Skeletal muscle tissue (tissue), 4 donors: ENCODE measurements around the gene RERE. TPM values are rescaled to one million over a fixed set of nuclear protein-coding genes. Genes with fewer than 3 reads are reported as not detected.
"Not testable (repeated sequence)": the region's sequence is repeated elsewhere in the genome, so short reads cannot be mapped to it uniquely, and the experiment has no call there.

Source experiments
- H3K27ac ChIP-seq: one replicate; pipeline ENCODE4 v1.7.0; 2013; ENCODE audit warnings: mild to moderate bottlenecking, low read depth, low read length, inconsistent platforms
- H3K27me3 ChIP-seq, 3 donors: one replicate each; pipeline ENCODE4 v1.7.0; 2013; ENCODE audit warnings: low read length in 3 of 3; ENCODE audit not compliant: control insufficient read depth in 3 of 3, insufficient read depth in 3 of 3
- H3K36me3 ChIP-seq, 3 donors: one replicate each; pipeline ENCODE4 v1.7.0; 2013; ENCODE audit warnings: low read length in 3 of 3; ENCODE audit not compliant: control insufficient read depth in 3 of 3, insufficient read depth in 3 of 3
- H3K4me1 ChIP-seq, 3 donors: one replicate each; pipeline ENCODE4 v1.7.0; 2013; ENCODE audit warnings: low read length in 3 of 3, mild to moderate bottlenecking in 3 of 3; ENCODE audit not compliant: control insufficient read depth in 3 of 3, insufficient read depth in 3 of 3
- H3K4me3 ChIP-seq, 3 donors: one replicate each; pipeline ENCODE4 v1.7.0; 2013; ENCODE audit warnings: low read length in 3 of 3
- H3K9ac ChIP-seq, 3 donors: one replicate each; pipeline ENCODE4 v1.7.0; 2013; ENCODE audit warnings: low read length in 3 of 3, mild to moderate bottlenecking in 3 of 3, moderate library complexity in 2 of 3, low read depth in 1 of 3
- H3K9me3 ChIP-seq, 3 donors: one replicate each; pipeline ENCODE4 v1.7.0; 2013; ENCODE audit warnings: low read length in 3 of 3; ENCODE audit not compliant: control insufficient read depth in 3 of 3
- total RNA-seq: library from RNA; depleted of rRNA; stranded (reverse); fragments of >200 nt; gene quantifications from one replicate; pipeline ENCODE4 v1.2.3, GENCODE V29; 2014
- donor health status: Osteomylitis.

Gene RERE
- total RNA-seq, 1 donor from 2014 or later, result 212 TPM

DNA sequence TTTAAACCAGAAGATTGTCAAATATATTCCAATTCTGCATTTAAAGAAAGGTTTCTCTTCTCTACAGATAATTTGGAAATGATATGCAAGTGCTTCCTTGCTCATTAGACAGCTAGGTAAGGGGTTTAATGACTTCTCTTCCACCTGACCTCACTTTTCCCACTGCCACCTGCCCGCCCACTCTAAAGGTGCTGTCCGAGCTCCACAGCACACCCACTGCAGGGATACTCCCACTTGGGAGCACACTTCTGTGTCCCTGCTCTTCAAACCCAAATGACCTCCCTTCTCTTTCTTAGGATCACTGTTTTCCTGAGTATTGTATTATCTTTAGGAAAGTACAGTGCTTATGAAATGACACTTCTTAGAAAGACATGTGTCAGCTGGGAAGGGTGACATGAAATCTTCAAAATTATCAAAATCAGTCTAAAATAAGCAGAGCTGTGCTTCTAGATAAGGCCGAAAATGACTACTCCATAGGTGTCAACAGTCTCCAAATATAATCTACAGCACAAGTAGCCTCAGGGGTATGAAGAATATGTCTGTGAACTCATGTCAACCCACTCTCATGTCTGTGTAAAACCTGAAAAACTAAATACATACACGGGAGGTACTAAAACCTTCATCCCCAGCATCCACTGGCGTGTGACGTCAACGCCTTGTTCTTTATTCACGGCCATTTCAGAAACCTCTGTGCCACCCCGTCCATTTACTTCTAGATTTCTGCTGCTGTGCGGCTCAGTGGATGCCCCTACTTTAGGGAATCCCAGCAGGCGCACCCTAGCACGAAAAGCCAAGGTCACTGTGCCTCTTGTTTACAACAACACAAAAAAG lies 428.5 kb downstream of the RERE start:
- no peaks in the 10 kb centered on the region for H3K27me3 ChIP-seq
- no peak overlapping the region for H3K4me3 ChIP-seq
- H3K36me3 ChIP-seq, result peaks cover 12 to 13% (median 13%) of the 10 kb centered on the region in 3 donors
- H3K9ac ChIP-seq, result no peak overlapping the region
- H3K27ac ChIP-seq, result no peak overlapping the region
- no peaks in the 10 kb centered on the region for H3K9me3 ChIP-seq
- peaks cover 34 to 60% (median 44%) of the 10 kb centered on the region in 3 donors for H3K4me1 ChIP-seq

DNA sequence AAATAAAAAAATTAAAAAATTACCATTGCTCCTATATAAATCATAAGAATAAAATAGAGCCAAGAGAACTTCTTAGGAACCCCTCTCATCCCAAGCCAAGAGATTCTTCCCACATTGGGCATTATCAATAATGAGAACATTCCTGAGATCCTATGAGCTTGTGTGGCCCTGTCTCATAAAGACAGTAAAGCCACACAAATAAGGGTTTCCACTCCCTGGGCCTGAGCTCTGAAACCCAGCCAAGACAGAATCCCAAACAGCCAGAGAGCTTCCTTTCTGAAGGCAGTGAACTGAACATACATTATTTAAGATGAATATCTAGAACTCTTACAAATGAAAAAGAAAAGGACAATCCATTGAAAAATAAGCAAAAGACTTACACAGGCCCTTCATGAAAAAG lies 431.2 kb downstream of the RERE start:
- no peaks in the 10 kb centered on the region for H3K9me3 ChIP-seq
- peak overlapping the region; percentile 5 for H3K27ac ChIP-seq
- peaks cover 12 to 13% (median 13%) of the 10 kb centered on the region in 3 donors for H3K36me3 ChIP-seq
- peaks cover 44 to 71% (median 52%) of the 10 kb centered on the region in 3 donors for H3K4me1 ChIP-seq
- no peak overlapping the region for H3K9ac ChIP-seq
- no peak overlapping the region for H3K4me3 ChIP-seq
- no peaks in the 10 kb centered on the region for H3K27me3 ChIP-seq

DNA sequence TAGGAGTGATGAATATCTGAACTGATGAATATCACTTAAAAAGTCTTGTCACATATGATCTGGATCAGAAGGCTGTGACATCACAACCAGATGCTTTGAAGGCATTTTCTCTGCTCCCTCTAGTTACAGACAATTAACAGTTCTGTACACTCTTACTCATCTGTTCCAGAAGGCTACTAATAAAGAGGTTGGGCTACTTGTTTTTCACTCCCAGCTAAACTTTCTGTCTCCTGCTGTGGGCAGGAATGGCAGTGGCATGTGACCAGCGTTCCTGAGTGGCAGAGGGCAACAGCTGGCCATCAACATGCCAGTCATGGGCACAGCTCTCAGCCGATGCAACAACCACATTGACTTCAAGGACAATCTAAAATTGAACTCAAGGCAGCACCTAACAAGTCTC lies 432.9 kb downstream of the RERE start:
- Histone ChIP-seq H3K4me1 (peaks cover 59 to 73% (median 68%) of the 10 kb centered on the region in 3 donors), H3K9me3 (no peaks in the 10 kb centered on the region), H3K27ac (peak overlapping the region; percentile 73), H3K36me3 (peaks cover 7 to 14% (median 8%) of the 10 kb centered on the region in 3 donors), H3K27me3 (no peaks in the 10 kb centered on the region), H3K9ac (peak overlapping the region in 1 of 3 donors; percentile 47), H3K4me3 (peak overlapping the region in 2 of 3 donors; percentile 17 to 32)

DNA sequence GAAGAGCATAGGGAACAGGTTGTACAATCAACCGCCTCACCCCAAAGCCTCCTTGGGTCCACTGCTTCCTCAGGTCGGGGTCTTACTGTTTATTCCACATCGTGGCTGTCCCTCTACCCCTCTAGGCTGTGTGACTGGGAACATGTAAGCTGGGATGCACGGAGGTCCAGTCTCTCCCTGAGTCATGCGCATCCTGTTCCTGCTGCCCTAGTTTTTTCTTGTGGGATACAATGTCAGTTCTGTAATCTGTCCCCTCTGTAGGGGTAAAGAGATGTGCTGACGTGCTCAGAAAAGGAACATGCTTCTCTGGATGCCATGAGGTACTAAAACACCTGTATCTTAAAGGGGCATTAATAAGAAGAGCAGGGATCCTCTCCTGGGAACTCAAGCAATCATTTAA lies 433.4 kb downstream of the RERE start:
- Histone ChIP-seq H3K4me1 (peaks cover 63 to 76% (median 73%) of the 10 kb centered on the region in 3 donors), H3K9me3 (no peaks in the 10 kb centered on the region), H3K27ac (peak overlapping the region; percentile 73), H3K4me3 (no peak overlapping the region), H3K27me3 (no peaks in the 10 kb centered on the region), H3K9ac (no peak overlapping the region), H3K36me3 (peaks cover 3 to 9% (median 4%) of the 10 kb centered on the region in 3 donors)

DNA sequence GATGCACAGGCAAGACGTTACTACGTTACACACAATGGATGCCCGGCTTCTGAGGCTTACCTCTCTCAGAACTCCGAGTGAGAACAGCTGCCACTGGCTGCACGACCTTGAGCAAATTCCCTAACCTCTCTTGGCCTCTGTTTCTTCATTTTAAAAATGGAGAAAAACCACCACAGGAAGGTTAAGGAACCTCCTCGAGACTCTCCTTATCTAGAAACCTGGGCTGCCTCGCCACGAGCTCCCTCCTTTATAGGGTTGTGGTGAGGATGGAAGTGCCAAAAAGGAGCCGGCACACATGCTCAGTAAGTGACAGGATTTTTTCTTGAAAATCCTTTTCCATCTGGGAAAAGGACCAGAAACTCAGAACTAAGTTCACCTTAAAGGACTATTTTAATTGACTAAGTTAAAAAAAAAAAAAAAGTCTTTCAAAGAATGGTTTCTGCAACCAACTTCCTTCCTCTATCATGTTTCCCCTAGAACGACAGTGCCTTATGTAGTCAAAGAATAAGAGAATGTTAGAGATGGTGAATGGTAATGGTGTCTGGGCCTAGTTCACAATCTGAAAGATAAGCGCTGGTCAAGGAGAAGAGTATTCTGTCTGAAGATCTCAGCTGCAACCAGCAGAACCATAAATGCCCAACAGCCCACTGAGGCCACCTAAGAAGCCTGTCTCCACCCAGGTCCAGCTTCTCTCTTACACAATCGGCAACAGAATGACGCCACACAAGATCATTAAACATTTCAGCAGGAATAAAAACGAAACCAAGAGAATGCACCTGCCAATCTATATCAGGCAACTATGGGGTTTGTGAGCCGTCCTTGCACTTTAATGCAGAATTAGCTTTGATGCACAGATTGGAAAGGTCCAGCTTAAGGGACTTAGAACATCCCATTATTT lies 434.6 kb downstream of the RERE start:
- no peaks in the 10 kb centered on the region for H3K9me3 ChIP-seq
- peaks cover 76 to 85% (median 85%) of the 10 kb centered on the region in 3 donors for H3K4me1 ChIP-seq
- H3K27ac ChIP-seq, result peak overlapping the region; percentile 21
- no peaks in the 10 kb centered on the region for H3K27me3 ChIP-seq
- H3K4me3 ChIP-seq, result no peak overlapping the region
- peaks cover 0 to 7% (median 2%) of the 10 kb centered on the region in 3 donors for H3K36me3 ChIP-seq
- no peak overlapping the region for H3K9ac ChIP-seq

DNA sequence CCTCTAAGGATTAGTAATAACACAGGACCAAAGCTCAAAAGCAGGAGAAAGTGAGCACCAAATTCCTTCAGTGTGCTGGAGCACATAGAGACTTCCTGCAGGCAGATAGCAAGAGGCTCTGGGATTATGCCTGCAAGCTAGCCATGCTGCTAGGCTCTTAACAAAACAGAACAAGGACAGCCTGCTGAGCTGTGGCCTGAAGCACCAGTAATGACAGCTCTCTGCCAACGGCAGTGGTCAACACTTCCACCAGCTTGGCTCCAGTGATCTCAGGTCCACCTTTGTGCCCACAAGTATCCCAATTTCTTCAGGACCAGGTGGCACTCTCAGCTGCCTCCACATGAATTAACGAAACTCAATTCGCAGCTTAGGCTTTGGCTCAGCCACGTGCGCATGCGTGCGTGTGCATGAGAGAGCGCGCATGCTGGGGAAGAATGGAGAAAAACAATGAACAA lies 435.4 kb downstream of the RERE start:
- no peaks in the 10 kb centered on the region for H3K27me3 ChIP-seq
- H3K27ac ChIP-seq, result peak overlapping the region; percentile 21
- H3K4me1 ChIP-seq, result peaks cover 82 to 88% (median 84%) of the 10 kb centered on the region in 3 donors
- H3K9me3 ChIP-seq, result no peaks in the 10 kb centered on the region
- peak overlapping the region in 1 of 3 donors; percentile 1 for H3K9ac ChIP-seq
- H3K36me3 ChIP-seq, result peaks cover 0 to 7% (median 2%) of the 10 kb centered on the region in 3 donors
- H3K4me3 ChIP-seq, result peak overlapping the region in 1 of 3 donors; percentile 37

DNA sequence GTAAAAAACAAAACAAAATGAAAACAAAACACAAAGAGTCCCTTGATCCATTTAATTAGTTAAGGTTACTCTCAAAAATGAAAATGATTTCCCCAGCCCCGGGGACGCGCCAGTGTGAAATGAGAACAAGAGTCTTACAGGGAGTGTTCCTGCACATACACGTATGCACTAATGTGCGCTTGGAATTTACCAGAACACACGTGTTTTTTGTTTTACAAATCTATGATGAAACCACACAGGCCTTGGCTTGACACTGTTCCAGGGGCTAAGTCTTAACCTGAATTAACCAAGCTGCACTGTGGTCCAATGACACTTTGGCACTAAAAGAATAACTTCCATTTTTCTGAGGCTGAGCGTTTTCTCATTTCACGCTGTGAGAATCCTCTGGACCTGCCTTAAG lies 435.8 kb downstream of the RERE start:
- H3K36me3 ChIP-seq, result peaks cover 0 to 7% (median 2%) of the 10 kb centered on the region in 3 donors
- H3K4me3 ChIP-seq, result no peak overlapping the region
- no peaks in the 10 kb centered on the region for H3K27me3 ChIP-seq
- no peaks in the 10 kb centered on the region for H3K9me3 ChIP-seq
- peak overlapping the region in 1 of 3 donors; percentile 1 for H3K9ac ChIP-seq
- peak overlapping the region; percentile 21 for H3K27ac ChIP-seq
- H3K4me1 ChIP-seq, result peaks cover 80 to 87% (median 83%) of the 10 kb centered on the region in 3 donors

DNA sequence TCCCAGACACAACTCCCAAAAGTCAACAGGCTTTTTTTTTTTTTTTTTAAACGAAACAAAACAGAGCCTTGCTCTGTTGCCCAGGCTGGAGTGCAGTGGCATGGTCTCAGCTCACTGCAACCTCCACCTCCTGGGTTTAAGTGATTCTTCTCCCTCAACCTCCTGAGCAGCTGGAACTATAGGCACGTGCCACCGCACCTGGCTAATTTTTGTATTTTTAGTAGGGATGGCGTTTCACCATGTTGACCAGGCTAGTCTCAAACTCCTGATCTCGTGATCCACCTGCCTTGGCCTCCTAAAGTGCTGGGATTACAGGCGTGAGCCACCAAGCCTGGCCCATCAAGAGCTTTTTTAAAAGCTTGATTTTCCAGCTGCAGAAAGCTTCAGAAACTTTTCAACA lies 437.1 kb downstream of the RERE start:
- not testable (repeated sequence) for H3K36me3 ChIP-seq, H3K9me3 ChIP-seq, H3K27me3 ChIP-seq, H3K9ac ChIP-seq
- H3K27ac ChIP-seq, result peak overlapping the region; percentile 46
- H3K4me3 ChIP-seq, result peak overlapping the region in 1 of 3 donors; percentile 28
- peaks cover 81 to 86% (median 82%) of the 10 kb centered on the region in 3 donors for H3K4me1 ChIP-seq

DNA sequence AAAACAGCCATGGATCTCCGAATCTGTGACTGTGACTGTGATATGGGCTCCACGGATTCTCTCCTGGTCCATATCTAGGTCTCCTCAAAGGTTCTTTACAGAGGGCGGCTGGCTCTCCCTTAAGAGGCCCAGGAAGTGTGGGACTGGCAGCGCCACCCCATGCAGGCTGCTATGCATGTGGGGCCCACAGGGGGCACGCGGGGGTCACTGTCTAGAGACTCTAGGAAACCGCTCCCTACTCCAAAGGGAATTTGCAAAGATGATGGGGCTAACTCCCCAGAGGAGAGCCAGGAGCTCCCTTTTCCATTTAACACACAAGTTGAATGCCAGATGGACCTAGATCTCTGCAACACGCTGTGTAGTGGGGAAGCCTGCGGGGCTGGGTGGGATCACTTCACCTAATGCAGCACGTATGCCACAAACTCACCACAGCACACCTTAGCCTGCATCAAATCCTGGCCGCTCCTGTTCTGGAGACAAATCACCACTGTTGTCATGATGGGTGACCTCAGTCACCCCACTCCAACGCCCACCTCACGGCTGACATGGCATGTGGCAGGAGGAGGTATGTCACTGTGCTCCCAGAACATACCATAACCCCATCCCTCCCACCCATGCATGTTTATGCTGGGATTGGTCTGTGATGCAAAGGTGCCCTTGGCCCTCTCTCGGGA lies 437.8 kb downstream of the RERE start:
- peaks cover 0 to 7% (median 2%) of the 10 kb centered on the region in 3 donors for H3K36me3 ChIP-seq
- H3K27me3 ChIP-seq, result no peaks in the 10 kb centered on the region
- H3K9ac ChIP-seq, result peak overlapping the region in 1 of 3 donors; percentile 18
- peak overlapping the region in 2 of 3 donors; percentile 27 to 45 for H3K4me3 ChIP-seq
- no peaks in the 10 kb centered on the region for H3K9me3 ChIP-seq
- peak overlapping the region; percentile 84 for H3K27ac ChIP-seq
- peaks cover 78 to 85% (median 80%) of the 10 kb centered on the region in 3 donors for H3K4me1 ChIP-seq
